HEK293T (cell line): ENCODE results near the gene ITGB5.

ENCODE experiments used
- ARNT ChIP-seq: fragments of 450-650 bp; IDR thresholded peaks from 2 replicates; pipeline ENCODE4 v1.6.1; 2017; ENCODE audit warnings: mild to moderate bottlenecking
- BHLHE40 ChIP-seq: fragments of 450-650 bp; IDR thresholded peaks from 2 replicates; pipeline ENCODE4 v1.6.1; 2016; ENCODE audit warnings: mild to moderate bottlenecking, moderate library complexity, borderline replicate concordance
- ELF4 ChIP-seq: fragments of 450-650 bp; IDR thresholded peaks from 2 replicates; pipeline ENCODE4 v1.6.1; 2017; ENCODE audit warnings: antibody characterized with exemption
- FOXA1 ChIP-seq: fragments of 450-650 bp; IDR thresholded peaks from 2 replicates; pipeline ENCODE4 v1.6.1; 2016; ENCODE audit warnings: mild to moderate bottlenecking
- FOXM1 ChIP-seq: fragments of 450-650 bp; IDR thresholded peaks from 2 replicates; pipeline ENCODE4 v1.6.1; 2017; ENCODE audit warnings: mild to moderate bottlenecking, borderline replicate concordance
- HDGF ChIP-seq: fragments of 450-650 bp; IDR thresholded peaks from 2 replicates; pipeline ENCODE4 v1.6.1; 2017; ENCODE audit warnings: antibody characterized with exemption, borderline replicate concordance
- L3MBTL2 ChIP-seq: fragments of 450-650 bp; conservative IDR thresholded peaks from 2 replicates; pipeline ENCODE4 v1.6.1; 2016; ENCODE audit warnings: mild to moderate bottlenecking
- SP1 ChIP-seq: fragments of 450-650 bp; IDR thresholded peaks from 2 replicates; pipeline ENCODE4 v1.6.1; 2017
- SUZ12 ChIP-seq: fragments of 450-650 bp; IDR thresholded peaks from 2 replicates; pipeline ENCODE4 v1.6.1; 2016; ENCODE audit warnings: mild to moderate bottlenecking
- TARDBP ChIP-seq: fragments of 450-650 bp; IDR thresholded peaks from 2 replicates; pipeline ENCODE4 v1.6.1; 2016

DNA sequence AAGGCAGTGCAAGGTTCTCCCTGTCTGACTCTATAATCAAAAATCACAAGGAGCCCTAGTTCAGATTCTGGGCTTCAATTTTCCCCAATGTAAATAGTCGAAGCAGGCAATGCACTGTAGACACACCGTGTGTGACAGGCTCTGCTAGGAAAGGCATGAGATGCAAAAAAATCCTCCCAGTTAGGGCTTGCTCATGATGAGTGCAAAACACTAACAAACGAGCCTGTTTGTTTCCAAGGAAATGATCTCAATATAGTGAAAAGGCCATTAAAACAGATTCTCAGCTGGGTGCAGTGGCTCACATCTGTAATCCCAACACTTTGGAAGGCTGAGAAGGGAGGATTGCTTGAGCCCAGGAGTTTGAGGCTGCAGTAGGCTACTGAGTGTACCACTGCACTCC, 101.2 kb downstream of the ITGB5 start:
- no peak for TF ChIP-seq ARNT
- no peak for TF ChIP-seq L3MBTL2
- no peak for TF ChIP-seq BHLHE40
- no peak for TF ChIP-seq TARDBP
- no peak for TF ChIP-seq SP1
- TF ChIP-seq FOXA1: no peak
- TF ChIP-seq SUZ12: no peak
- no peak for TF ChIP-seq FOXM1
- no peak for TF ChIP-seq HDGF
- TF ChIP-seq ELF4: no peak
